22Rv1 (cell line): ENCODE data around the gene SESN2.

Experiments used
- ZFX ChIP-seq: fragments of 450-650 bp; IDR thresholded peaks from 2 replicates; pipeline ENCODE4 v1.6.1; 2017; ENCODE audit warnings: antibody characterized with exemption, borderline replicate concordance
- TF ChIP-seq, protein P1 (sequence below): fragments of 450-650 bp; IDR thresholded peaks from 2 replicates; pipeline ENCODE4 v1.5.1; 2017; ENCODE audit warnings: mild to moderate bottlenecking

GRCh38 chr1:28233264-28233606 is 26.1 kb upstream of the SESN2 start:
- TF ChIP-seq, protein P1, sequence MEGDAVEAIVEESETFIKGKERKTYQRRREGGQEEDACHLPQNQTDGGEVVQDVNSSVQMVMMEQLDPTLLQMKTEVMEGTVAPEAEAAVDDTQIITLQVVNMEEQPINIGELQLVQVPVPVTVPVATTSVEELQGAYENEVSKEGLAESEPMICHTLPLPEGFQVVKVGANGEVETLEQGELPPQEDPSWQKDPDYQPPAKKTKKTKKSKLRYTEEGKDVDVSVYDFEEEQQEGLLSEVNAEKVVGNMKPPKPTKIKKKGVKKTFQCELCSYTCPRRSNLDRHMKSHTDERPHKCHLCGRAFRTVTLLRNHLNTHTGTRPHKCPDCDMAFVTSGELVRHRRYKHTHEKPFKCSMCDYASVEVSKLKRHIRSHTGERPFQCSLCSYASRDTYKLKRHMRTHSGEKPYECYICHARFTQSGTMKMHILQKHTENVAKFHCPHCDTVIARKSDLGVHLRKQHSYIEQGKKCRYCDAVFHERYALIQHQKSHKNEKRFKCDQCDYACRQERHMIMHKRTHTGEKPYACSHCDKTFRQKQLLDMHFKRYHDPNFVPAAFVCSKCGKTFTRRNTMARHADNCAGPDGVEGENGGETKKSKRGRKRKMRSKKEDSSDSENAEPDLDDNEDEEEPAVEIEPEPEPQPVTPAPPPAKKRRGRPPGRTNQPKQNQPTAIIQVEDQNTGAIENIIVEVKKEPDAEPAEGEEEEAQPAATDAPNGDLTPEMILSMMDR, result no peak
- TF ChIP-seq ZFX, result no peak
